Smooth muscle cell (in vitro differentiated cells): ENCODE data around the gene KLHDC10. TPM values are rescaled to one million over a fixed set of nuclear protein-coding genes. Genes with fewer than 3 reads are reported as not detected.
"Not testable (repeated sequence)": the region's sequence is repeated elsewhere in the genome, so short reads cannot be mapped to it uniquely, and the experiment has no call there.

Experiments used
- DNase-seq: peaks from one replicate; lab custom pipeline; 2025; ENCODE audit not compliant: unreplicated experiment; lab: John Stamatoyannopoulos, UW
- H2AFZ ChIP-seq: fragments of 200-600 bp; sonication (generic); 2 replicates; pipeline ENCODE4 v1.6.0; 2016; ENCODE audit warnings: antibody characterized with exemption, low read depth, mild to moderate bottlenecking
- H3F3A ChIP-seq: fragments of 200-600 bp; sonication (generic); 2 replicates; pipeline ENCODE4 v1.6.0; 2017; ENCODE audit warnings: antibody characterized with exemption, low read depth
- H3K27ac ChIP-seq: fragments of 200-600 bp; sonication (generic); 2 replicates; pipeline ENCODE4 v1.5.1; 2016; ENCODE audit warnings: low read depth, mild to moderate bottlenecking
- H3K27me3 ChIP-seq: fragments of 200-600 bp; sonication (generic); 2 replicates; pipeline ENCODE4 v1.6.1; 2016; ENCODE audit warnings: low read depth, mild to moderate bottlenecking
- H3K36me3 ChIP-seq: fragments of 200-600 bp; sonication (generic); 2 replicates; pipeline ENCODE4 v1.5.1; 2016; ENCODE audit warnings: low read depth
- H3K4me1 ChIP-seq: fragments of 200-600 bp; sonication (generic); 2 replicates; pipeline ENCODE4 v1.5.1; 2016; ENCODE audit warnings: low read depth
- H3K4me2 ChIP-seq: fragments of 200-600 bp; sonication (generic); 2 replicates; pipeline ENCODE4 v1.6.0; 2016; ENCODE audit warnings: mild to moderate bottlenecking
- H3K4me3 ChIP-seq: fragments of 200-600 bp; sonication (generic); 2 replicates; pipeline ENCODE4 v1.5.1; 2016; ENCODE audit warnings: mild to moderate bottlenecking
- H3K79me2 ChIP-seq: fragments of 200-600 bp; sonication (generic); 2 replicates; pipeline ENCODE4 v1.6.0; 2016; ENCODE audit warnings: low read depth, mild to moderate bottlenecking
- H3K9ac ChIP-seq: fragments of 200-600 bp; sonication (generic); 2 replicates; pipeline ENCODE4 v1.6.0; 2016; ENCODE audit warnings: low read depth
- H3K9me3 ChIP-seq: fragments of 200-600 bp; sonication (generic); replicated peaks from 2 replicates; pipeline ENCODE4 v1.5.1; 2016; ENCODE audit warnings: low read depth
- H4K20me1 ChIP-seq: fragments of 200-600 bp; sonication (generic); 2 replicates; pipeline ENCODE4 v1.6.0; 2016; ENCODE audit warnings: low read depth
- CTCF ChIP-seq: fragments of 200-600 bp; sonication (generic); IDR thresholded peaks from 2 replicates; pipeline ENCODE4 v1.5.1; 2017; ENCODE audit warnings: borderline replicate concordance, mild to moderate bottlenecking, antibody characterized with exemption; ENCODE audit not compliant: insufficient read depth, poor library complexity, severe bottlenecking
- whole genome bisulfite sequencing: methylation state at CpG from one replicate; pipeline ENCODE4 v1.1.7; 2016; ENCODE audit warnings: low lambda C conversion rate; 5-methylcytosine and 5-hydroxymethylcytosine counted together
- polyA plus RNA-seq: library from polyadenylated mRNA; unstranded; fragments of >200 nt; fragmentation: Nextera tagmentation; extraction: Ambion mirVana; gene quantifications from 2 replicates; pipeline ENCODE4 v1.2.1, GENCODE V29; 2016
- small RNA-seq: library from RNA; depleted of rRNA; stranded (forward); fragments of <200 nt; gene quantifications from one replicate; pipeline ENCODE3, GENCODE V24; 2014
- total RNA-seq: library from RNA; depleted of rRNA; stranded (reverse); fragments of >200 nt; gene quantifications from 2 replicates; pipeline ENCODE4 v1.2.3, GENCODE V29; 2014

Gene KLHDC10
- total and polyA plus RNA-seq, 2 experiments from 2014 or later = 8.3 to 24.9 TPM

GRCh38 chr7:130182990-130183389 is 112.7 kb downstream of the KLHDC10 start:
- Histone ChIP-seq H2AFZ (no peak overlapping the region), H3K79me2 (no peaks in the 10 kb centered on the region), H3F3A (no peaks in the 10 kb centered on the region), H3K36me3 (peaks cover 25% of the 10 kb centered on the region), H3K9me3 (no peaks in the 10 kb centered on the region), H3K27me3 (no peaks in the 10 kb centered on the region), H3K4me3 (no peak overlapping the region), H3K4me1 (no peaks in the 10 kb centered on the region), H4K20me1 (no peaks in the 10 kb centered on the region), H3K27ac (no peak overlapping the region), H3K9ac (no peak overlapping the region), H3K4me2 (no peak overlapping the region)
- DNase-seq = no peak
- WGBS = 65% methylated on average over 2 of the region's 2 CpGs
- no peak for TF ChIP-seq CTCF

GRCh38 chr7:130184349-130184748 is 114.0 kb downstream of the KLHDC10 start:
- not testable (repeated sequence) for H3K79me2 ChIP-seq, H3K27ac ChIP-seq, H3K4me1 ChIP-seq, H3K4me2 ChIP-seq, H3K9ac ChIP-seq, H3K4me3 ChIP-seq, H3K9me3 ChIP-seq, H3K27me3 ChIP-seq, H4K20me1 ChIP-seq, H3F3A ChIP-seq, DNase-seq, H2AFZ ChIP-seq
- H3K36me3 ChIP-seq = peaks cover 25% of the 10 kb centered on the region
- 90% methylated on average over 5 of the region's 5 CpGs for WGBS

Small RNA genes lying within 50 kb of the gene (small RNA-seq; reads per million reads assigned to genes)
- not detected for gene RNA5SP245

Other genes with a start within 250 kb of the KLHDC10 start
- 74.5 and 94.5 TPM in 2 replicates for gene UBE2H, start 117.6 kb upstream of the KLHDC10 start, total RNA-seq
- 66.1 and 87.8 TPM in 2 replicates for gene UBE2H, start 117.6 kb upstream of the KLHDC10 start, polyA plus RNA-seq
- 20.2 and 23.6 TPM in 2 replicates for gene ZC3HC1, start 19.2 kb upstream of the KLHDC10 start, total RNA-seq
- 23.4 and 23.6 TPM in 2 replicates for gene ZC3HC1, start 19.2 kb upstream of the KLHDC10 start, polyA plus RNA-seq
- 20.3 and 23.0 TPM in 2 replicates for gene TMEM209, start 134.9 kb downstream of the KLHDC10 start, total RNA-seq
- 15.1 and 18.2 TPM in 2 replicates for gene TMEM209, start 134.9 kb downstream of the KLHDC10 start, polyA plus RNA-seq
- gene SSMEM1, start 137.3 kb downstream of the KLHDC10 start, total RNA-seq = not detected in 2 replicates
- gene SSMEM1, start 137.3 kb downstream of the KLHDC10 start, polyA plus RNA-seq = not detected in 2 replicates
- gene CPA2, start 196.3 kb downstream of the KLHDC10 start, total RNA-seq = not detected in 2 replicates
- gene CPA2, start 196.3 kb downstream of the KLHDC10 start, polyA plus RNA-seq = 0.18 TPM in 1 of 2 replicates, not detected in the other
- 8.8 and 14.8 TPM in 2 replicates for gene CPA4, start 222.6 kb downstream of the KLHDC10 start, total RNA-seq
- 6.3 and 12.3 TPM in 2 replicates for gene CPA4, start 222.6 kb downstream of the KLHDC10 start, polyA plus RNA-seq